ENCODE measurements around the gene APOL3. TPM values are rescaled to one million over a fixed set of nuclear protein-coding genes. Genes with fewer than 3 reads are reported as not detected.

Gene APOL3
- total RNA-seq, 1 experiment from 2014 or later = not detected

DNA sequence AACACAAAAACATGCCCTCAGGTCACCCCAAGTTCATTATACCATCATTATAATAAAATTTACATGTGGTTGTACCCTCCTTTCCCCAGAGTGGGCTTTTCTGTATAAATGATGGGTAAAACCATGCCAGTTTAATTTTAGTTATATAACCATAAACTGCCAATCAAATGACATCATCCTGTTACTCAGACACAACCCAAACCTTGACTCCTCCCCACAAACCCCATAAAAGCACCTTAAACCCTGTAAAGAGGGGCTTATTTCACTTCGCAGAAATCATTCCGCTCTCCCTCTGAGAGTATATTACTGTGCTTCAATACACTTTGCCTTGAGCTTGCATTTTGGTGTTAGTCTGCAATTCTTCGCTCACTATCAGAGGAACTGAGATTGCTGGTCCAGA, 5.5 kb upstream of the APOL3 start:
- no peak overlapping the region for H3T11ph ChIP-seq (ENCODE audit: low read length)
- Mint-ChIP-seq H3K27ac (peak overlapping the region in 1 of 3 experiments; percentile 9; a peak in 1 of 7 replicates), H3K9me3 (peaks cover 4 to 11% of the 10 kb centered on the region in 2 experiments), H3K27me3 (ENCODE audit: low read depth) (peaks cover 5% of the 10 kb centered on the region; the same call in 1 of the 2 replicates), H3K36me3 (ENCODE audit: insufficient read depth in 1 of 3, low read depth in 3 of 3) (peaks cover 4 to 7% (median 5%) of the 10 kb centered on the region in 3 experiments; a peak in 5 of 7 replicates), H3K4me1 (peaks cover 10 to 15% of the 10 kb centered on the region in 2 experiments), H3K4me3 (no peak overlapping the region)
- H3K79me1 ChIP-seq (ENCODE audit: insufficient read depth, low read depth, low read length, poor library complexity, severe bottlenecking) = no peaks in the 10 kb centered on the region
- H3K23me2 ChIP-seq (ENCODE audit: insufficient read length, low read depth, low read length, poor library complexity, severe bottlenecking) = no peaks in the 10 kb centered on the region
- WGBS (ENCODE audit: extremely low coverage, insufficient read length, low lambda C conversion rate) = no CpG with 5 or more reads among the region's 3 CpGs
- no peaks in the 10 kb centered on the region for H3K4me1 ChIP-seq (ENCODE audit: insufficient read depth, low read length)
- DNase-seq = no peak
- H3K56ac ChIP-seq (ENCODE audit: insufficient read length, low read depth, low read length) = no peak overlapping the region
- H2AFZ ChIP-seq (ENCODE audit: low read length) = no peak overlapping the region
- H3K27ac ChIP-seq (ENCODE audit: insufficient read length, low read depth, low read length) = no peak overlapping the region
- H4K5ac ChIP-seq (ENCODE audit: insufficient read length, low read depth, low read length) = no peak overlapping the region
- no peak for TF ChIP-seq CTCF (conservative IDR thresholded peaks at IDR 0.05)
- no peaks in the 10 kb centered on the region for H3K27me3 ChIP-seq (ENCODE audit: insufficient read depth, low read length)
- no peaks in the 10 kb centered on the region for H4K20me1 ChIP-seq (ENCODE audit: control insufficient read depth, insufficient read depth, insufficient read length)
- no peak overlapping the region for H3K9ac ChIP-seq (ENCODE audit: extremely low read depth, insufficient read length, low read length)
- no peaks in the 10 kb centered on the region for H3K9me3 ChIP-seq (ENCODE audit: control insufficient read depth, low read depth, low read length)
- H2BK12ac ChIP-seq (ENCODE audit: insufficient read length, low read depth, low read length) = no peak overlapping the region
- H2BK15ac ChIP-seq (ENCODE audit: low read depth, low read length) = no peak overlapping the region
- H3K4ac ChIP-seq (ENCODE audit: low read depth, low read length) = no peak overlapping the region
- no peak overlapping the region for H3K23ac ChIP-seq (ENCODE audit: insufficient read length, low read depth, low read length)
- no peak overlapping the region for H3K4me2 ChIP-seq (ENCODE audit: insufficient read depth, insufficient read length, low read length)
- H2BK120ac ChIP-seq (ENCODE audit: low read depth, low read length, poor library complexity, severe bottlenecking) = no peak overlapping the region
- H4K91ac ChIP-seq (ENCODE audit: insufficient read length, low read depth, low read length) = no peak overlapping the region
- H3K18ac ChIP-seq (ENCODE audit: insufficient read length, low read depth, low read length) = no peak overlapping the region
- H2AK5ac ChIP-seq (ENCODE audit: insufficient read length, low read length) = no peak overlapping the region
- no peak overlapping the region for H2BK5ac ChIP-seq (ENCODE audit: insufficient read length, low read length)
- H2BK20ac ChIP-seq (ENCODE audit: low read depth, low read length, poor library complexity, severe bottlenecking) = no peak overlapping the region
- no peak overlapping the region for H3K14ac ChIP-seq (ENCODE audit: insufficient read depth, low read length)
- H3K79me2 ChIP-seq (ENCODE audit: insufficient read depth, low read length) = no peaks in the 10 kb centered on the region
- no peak overlapping the region for H4K8ac ChIP-seq (replicated peaks; ENCODE audit: insufficient read length, low read depth, low read length)
